HG02623 (cell line): ENCODE measurements around the gene CMC1.

Experiments used
- ATAC-seq: cut with Tn5 transposase; IDR thresholded peaks from one replicate; pipeline ENCODE4 v1.9.1; 2021; ENCODE audit warnings: moderate library complexity; ENCODE audit not compliant: unreplicated experiment

CMC1 gene

DNA sequence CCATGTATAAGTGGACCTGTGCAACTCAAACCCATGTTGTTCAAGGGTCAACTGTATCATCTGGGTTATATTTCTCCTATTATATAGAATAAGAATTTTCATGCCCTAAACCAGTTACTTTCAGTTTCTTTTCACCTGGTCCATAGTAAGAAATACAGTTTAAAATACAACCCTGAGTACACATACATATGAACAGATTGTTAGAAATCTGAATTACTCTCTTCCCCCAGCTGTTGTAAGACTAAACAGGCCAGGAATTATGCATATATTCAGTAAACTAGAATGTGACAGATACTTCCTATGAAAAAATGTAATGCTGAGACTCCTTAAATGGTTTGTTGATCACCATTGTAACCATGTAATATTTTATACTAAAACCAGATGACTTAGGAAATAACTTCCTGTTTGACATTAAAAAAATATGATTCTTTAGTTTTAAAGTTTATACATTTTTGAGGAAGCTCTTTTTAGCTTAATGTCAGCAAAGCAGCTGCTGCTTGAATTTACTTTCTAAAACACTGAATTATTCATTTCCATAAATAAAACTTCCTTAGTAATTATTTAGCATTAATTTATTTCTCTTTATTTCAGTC, 54.6 kb downstream of the CMC1 start:
- ATAC-seq: peak; percentile 50

GRCh38 chr3:28299705-28300104, 58.3 kb downstream of the CMC1 start:
- no peak for ATAC-seq

GRCh38 chr3:28300345-28300962, 59.0 kb downstream of the CMC1 start:
- no peak for ATAC-seq

GRCh38 chr3:28301688-28302087, 60.3 kb downstream of the CMC1 start:
- no peak for ATAC-seq

GRCh38 chr3:28308196-28308595, 66.8 kb downstream of the CMC1 start:
- ATAC-seq: no peak

DNA sequence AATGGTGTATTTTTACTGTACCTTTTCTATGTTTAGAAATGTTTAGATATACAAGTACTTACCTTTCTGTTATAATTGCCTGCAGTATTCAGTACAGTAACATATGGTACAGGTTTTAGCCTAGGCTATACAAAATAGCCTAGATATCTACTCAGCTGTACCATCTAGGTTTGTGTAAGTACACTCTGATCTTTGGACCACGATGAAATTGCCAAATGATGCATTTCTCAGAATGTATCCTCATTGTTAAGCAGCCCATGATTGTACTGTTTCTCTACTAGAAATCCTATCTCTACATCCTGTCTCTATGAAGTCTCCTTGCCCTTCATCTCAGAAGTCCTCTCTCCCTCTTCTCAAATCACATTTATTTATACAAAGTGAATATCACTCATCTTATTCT, 74.3 kb downstream of the CMC1 start:
- ATAC-seq: no peak

- no peak for ATAC-seq
Observed at GRCh38 chr3:28316226-28316625, 74.8 kb downstream of the CMC1 start.

- ATAC-seq: peak; percentile 91
Observed at GRCh38 chr3:28317438-28318022, 76.1 kb downstream of the CMC1 start.

GRCh38 chr3:28320981-28321380, 79.6 kb downstream of the CMC1 start:
- ATAC-seq: no peak

GRCh38 chr3:28322464-28322863, 81.0 kb downstream of the CMC1 start:
- no peak for ATAC-seq

GRCh38 chr3:28326458-28326926, 85.1 kb downstream of the CMC1 start:
- peak; percentile 65 for ATAC-seq

- no peak for ATAC-seq
Observed at GRCh38 chr3:28328188-28329151, 87.1 kb downstream of the CMC1 start.

GRCh38 chr3:28334552-28334951, 93.1 kb downstream of the CMC1 start:
- no peak for ATAC-seq

DNA sequence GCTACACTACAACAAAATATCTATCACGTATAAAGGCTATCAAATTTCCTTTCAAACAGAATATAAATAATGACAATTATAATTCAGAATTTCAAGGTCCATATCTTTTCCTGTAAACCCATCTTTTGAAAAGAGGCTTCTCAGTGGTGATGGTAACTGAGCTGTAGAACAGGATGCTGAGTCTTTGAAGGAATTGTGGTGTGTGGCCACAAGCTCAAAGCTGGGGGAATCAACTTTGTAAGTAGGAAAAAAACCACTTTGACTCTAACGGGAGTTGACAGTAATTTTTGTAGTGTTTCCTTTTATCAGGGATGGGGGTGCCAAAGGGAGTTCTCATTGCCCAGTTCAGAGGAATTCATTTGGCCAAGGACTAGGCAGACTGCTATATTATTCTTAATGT, 93.8 kb downstream of the CMC1 start:
- no peak for ATAC-seq

DNA sequence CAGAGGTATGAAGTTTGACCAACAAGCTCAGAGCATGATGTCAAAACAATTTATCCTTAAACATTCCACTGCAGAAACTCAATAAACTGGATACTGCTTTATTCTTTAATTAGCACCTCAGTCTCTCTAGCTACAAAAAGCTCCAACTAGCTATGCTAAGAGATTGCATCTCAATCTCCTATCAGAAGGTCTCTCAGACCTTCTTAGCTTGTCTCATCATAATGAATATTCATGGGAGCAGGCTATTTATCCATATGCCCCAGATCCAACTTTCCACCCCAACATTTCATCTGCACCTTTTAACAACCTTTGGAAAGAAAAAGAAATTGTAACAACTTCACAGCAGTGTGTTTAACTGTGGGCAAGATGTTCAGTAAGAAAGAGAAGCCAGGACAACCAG, 95.8 kb downstream of the CMC1 start:
- ATAC-seq: no peak

DNA sequence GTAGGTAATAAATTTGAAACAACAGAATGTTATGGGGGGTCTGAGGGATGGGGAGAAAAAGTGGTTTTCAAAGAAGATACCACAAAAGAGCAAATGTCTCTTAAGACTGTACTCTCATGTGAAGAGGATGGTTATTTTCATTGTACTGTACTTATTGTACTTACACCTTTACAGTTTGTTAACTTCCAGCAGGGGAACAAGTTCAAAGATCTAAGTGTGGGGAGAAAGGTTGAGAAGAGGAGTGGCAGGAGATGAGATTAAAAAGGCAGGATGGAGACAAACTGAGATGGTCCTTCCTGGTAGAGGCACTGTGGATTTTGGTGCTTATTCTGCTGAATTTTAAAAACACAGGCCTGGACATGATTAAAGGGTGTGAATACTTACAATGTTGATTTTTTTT, 101.7 kb downstream of the CMC1 start:
- ATAC-seq: no peak

GRCh38 chr3:28345690-28346089, 104.3 kb downstream of the CMC1 start:
- ATAC-seq: no peak

DNA sequence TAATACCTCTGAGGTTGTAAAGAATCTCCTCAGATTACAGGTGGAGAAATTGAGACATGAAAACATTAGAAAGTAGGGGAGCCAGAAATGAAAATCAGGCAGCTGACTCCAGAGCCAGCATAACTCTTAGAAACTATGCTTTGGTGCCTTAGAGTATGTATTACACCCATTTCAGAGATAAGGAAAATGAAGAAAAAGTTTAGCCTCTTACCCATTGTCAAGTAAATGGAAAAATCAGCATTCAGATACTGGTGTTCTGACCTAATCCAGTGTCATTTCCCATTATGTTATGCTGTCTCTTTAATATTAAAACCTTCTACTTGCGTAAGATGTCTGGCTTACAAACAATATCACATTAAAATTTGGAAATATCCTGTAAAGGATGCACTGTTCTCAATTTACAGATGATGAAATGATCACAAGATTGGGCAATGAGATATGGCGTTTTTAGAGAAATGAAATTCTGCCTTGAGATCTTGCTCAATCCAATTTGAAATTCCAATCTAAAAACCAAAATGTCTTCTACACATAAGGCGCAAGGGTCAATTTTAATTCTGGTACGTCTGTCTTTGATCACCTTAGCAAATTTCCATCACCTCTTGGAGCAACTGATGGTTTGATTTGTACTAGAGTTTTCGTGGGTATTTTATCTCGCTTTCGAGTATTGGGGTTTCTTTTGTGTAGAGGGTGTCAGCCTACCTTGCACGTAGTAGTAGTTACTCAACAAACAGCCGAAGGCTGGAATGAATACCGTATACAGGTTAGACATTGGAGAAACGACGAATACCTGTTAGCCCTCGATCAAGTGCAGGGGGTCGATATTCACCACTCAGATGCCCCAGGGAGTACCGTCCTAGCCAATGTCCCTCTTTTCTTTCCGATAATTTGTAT, 106.2 kb downstream of the CMC1 start:
- no peak for ATAC-seq

DNA sequence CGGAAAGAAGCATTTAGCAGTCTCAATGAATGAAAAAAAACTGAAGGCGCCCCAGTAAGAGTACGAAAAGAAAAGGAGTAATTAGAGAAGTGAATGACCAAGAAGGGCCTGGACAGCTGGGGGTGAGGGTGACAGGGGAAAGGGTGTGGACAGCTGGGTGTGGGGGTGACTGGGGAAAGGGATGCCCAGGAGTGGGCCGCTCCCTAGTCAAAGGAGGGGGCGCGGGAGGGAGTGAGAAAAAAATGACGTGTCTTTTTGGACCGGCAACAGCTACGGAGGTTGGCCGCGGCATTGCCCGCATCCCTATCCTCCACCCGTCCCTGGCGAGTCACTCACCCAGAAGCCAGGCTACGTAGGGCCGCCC, 106.8 kb downstream of the CMC1 start:
- ATAC-seq: no peak

DNA sequence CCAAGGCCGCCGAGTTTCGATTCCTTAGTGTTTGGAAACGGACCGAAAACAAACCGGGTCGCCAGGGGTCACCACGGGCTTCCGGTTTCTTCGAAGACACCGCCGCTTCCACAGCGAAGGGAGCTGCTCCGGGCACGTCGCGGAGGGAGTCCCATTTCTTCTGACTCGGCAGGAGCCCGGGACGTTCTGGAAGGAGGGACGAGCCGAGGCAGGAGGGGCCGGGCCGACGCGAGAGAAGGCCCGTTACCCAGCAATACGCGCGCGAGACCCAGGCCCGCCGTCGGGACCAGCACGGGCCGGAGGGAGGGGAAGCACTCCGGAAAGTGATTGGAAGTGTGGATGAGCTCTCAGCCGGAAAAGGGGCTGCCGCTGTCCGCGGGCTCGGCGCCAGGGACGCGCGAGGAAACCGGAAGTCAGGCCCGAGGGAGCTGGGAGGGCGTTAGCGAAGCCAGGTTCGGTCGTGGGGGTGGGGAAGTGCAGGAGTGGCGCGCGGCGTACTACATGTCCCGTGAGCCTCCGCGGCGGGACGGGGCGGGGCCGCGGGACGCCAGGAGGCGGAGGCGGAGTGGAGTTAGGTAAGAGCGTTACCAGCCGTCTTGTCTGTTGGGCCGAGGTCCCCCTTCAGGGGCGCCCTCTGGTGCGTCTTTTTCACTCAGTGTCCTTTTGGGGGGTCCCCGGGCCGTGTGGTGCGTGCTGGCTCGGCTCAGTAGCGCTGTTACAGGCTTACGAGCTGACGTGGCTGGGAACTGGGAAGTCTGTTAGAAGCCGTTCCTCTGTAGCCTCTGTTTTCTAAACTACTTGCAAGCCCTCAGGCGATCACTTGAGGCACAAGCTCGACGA, 107.4 kb downstream of the CMC1 start, which contains the start of the genes AZI2 and ZCWPW2:
TSS of gene AZI2 (minus strand) at position 196 of the 840 bp plus-strand sequence. CDS start 8,207 bp downstream, outside the sequence.
TSS of gene ZCWPW2 (plus strand) at position 93 of the 840 bp plus-strand sequence. CDS start 64,348 bp downstream, outside the sequence.
- peak; percentile 88 for ATAC-seq
